ENCODE results near the gene OGFOD2.

OGFOD2 gene

DNA sequence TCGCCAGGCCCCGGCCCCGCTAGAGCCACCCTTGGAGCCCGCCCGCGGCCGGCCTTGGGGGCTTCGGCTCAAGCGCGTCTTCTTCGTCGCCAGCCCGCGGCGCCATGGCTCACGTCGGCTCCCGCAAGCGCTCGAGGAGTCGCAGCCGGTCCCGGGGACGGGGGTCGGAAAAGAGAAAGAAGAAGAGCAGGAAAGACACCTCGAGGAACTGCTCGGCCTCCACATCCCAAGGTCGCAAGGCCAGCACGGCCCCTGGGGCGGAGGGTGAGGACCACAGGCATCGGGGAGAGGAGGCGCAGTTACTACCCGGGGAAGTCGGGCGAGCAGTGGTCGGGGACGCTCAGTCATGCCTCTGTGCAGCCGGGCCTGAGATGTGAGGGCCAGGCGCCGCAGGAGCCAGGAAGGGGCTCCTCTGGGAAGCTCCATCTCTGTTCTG is 6.0 kb downstream of the OGFOD2 start:
- Histone ChIP-seq H3K27me3 (ENCODE audit: insufficient read depth, low read length) (no peaks in the 10 kb centered on the region), H3F3A (ENCODE audit: insufficient read depth, low read length) (0 out of 2 replicates have a peak, but pooled peaks cover 6% of the 10 kb centered on the region), H3K9me3 (ENCODE audit: low read length) (no peaks in the 10 kb centered on the region), H3K27ac (ENCODE audit: low read depth, low read length, poor library complexity, severe bottlenecking) (peak overlapping the region; percentile 69), H2AFZ (ENCODE audit: low read length) (no peak overlapping the region), H3K4me1 (ENCODE audit: insufficient read depth, low read length, severe bottlenecking) (peaks cover 62% of the 10 kb centered on the region), H3K79me2 (ENCODE audit: insufficient read depth, low read length) (no peaks in the 10 kb centered on the region), H3K9me2 (ENCODE audit: low read depth, low read length) (no peaks in the 10 kb centered on the region), H3K4me2 (ENCODE audit: low read length) (peak overlapping the region; percentile 71), H3K4me3 (ENCODE audit: low read depth, low read length, poor library complexity, severe bottlenecking) (peak overlapping the region; percentile 89), H3K36me3 (ENCODE audit: insufficient read depth, low read length) (peaks cover 74% of the 10 kb centered on the region), H4K20me1 (ENCODE audit: insufficient read depth, low read length) (no peaks in the 10 kb centered on the region), H3K9ac (ENCODE audit: low read length) (peak overlapping the region; percentile 89)
- no peak for TF ChIP-seq EZH2 (IDR thresholded peaks at IDR 0.05; ENCODE audit: borderline replicate concordance, low read length)
- TF ChIP-seq, protein P1, sequence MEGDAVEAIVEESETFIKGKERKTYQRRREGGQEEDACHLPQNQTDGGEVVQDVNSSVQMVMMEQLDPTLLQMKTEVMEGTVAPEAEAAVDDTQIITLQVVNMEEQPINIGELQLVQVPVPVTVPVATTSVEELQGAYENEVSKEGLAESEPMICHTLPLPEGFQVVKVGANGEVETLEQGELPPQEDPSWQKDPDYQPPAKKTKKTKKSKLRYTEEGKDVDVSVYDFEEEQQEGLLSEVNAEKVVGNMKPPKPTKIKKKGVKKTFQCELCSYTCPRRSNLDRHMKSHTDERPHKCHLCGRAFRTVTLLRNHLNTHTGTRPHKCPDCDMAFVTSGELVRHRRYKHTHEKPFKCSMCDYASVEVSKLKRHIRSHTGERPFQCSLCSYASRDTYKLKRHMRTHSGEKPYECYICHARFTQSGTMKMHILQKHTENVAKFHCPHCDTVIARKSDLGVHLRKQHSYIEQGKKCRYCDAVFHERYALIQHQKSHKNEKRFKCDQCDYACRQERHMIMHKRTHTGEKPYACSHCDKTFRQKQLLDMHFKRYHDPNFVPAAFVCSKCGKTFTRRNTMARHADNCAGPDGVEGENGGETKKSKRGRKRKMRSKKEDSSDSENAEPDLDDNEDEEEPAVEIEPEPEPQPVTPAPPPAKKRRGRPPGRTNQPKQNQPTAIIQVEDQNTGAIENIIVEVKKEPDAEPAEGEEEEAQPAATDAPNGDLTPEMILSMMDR (IDR thresholded peaks at IDR 0.05; ENCODE audit: low read length), result no peak

DNA sequence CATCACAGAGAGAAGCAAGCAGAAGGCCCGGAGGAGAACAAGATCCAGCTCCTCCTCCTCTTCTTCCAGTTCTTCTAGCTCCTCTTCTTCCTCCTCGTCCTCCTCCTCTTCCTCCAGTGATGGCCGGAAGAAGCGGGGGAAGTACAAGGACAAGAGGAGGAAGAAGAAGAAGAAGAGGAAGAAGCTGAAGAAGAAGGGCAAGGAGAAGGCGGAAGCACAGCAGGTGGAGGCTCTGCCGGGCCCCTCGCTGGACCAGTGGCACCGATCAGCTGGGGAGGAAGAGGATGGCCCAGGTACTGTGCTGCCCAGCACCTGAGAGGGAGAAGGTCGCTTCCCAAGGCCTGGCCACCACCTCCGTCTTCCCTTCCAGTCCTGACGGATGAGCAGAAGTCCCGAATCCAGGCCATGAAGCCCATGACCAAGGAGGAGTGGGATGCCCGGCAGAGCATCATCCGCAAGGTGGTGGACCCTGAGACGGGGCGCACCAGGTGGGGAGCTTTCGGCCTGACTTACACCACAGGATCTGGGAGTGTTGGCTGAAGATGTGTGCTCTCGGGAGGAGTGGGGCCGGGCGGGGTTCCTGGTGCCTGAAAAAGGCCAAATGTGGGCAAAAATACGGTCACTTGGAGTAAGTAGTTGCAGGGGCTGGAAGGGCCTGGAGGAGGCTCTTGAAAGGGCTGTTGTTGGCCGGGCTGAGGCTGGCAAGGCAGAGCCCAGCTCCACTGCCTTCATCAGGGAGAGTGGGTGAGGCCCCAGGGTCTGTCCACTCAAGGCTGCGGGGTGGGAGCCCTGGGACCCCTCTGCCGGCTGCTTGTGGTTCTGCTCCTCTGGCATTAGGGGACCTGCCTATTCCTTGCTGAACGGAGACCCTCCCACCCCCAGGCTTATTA is 6.8 kb downstream of the OGFOD2 start:
- Histone ChIP-seq H3K36me3 (ENCODE audit: insufficient read depth, low read length) (peaks cover 80% of the 10 kb centered on the region), H3K79me2 (ENCODE audit: insufficient read depth, low read length) (no peaks in the 10 kb centered on the region), H3K4me1 (ENCODE audit: insufficient read depth, low read length, severe bottlenecking) (peaks cover 55% of the 10 kb centered on the region), H2AFZ (ENCODE audit: low read length) (no peak overlapping the region), H3K9me3 (ENCODE audit: low read length) (no peaks in the 10 kb centered on the region), H3K4me3 (ENCODE audit: low read depth, low read length, poor library complexity, severe bottlenecking) (peak overlapping the region; percentile 89), H4K20me1 (ENCODE audit: insufficient read depth, low read length) (no peaks in the 10 kb centered on the region), H3K27me3 (ENCODE audit: insufficient read depth, low read length) (no peaks in the 10 kb centered on the region), H3K4me2 (ENCODE audit: low read length) (peak overlapping the region; percentile 71), H3K9ac (ENCODE audit: low read length) (peak overlapping the region; percentile 89), H3F3A (ENCODE audit: insufficient read depth, low read length) (0 out of 2 replicates have a peak, but pooled peaks cover 6% of the 10 kb centered on the region), H3K9me2 (ENCODE audit: low read depth, low read length) (no peaks in the 10 kb centered on the region), H3K27ac (ENCODE audit: low read depth, low read length, poor library complexity, severe bottlenecking) (peak overlapping the region; percentile 69)
- TF ChIP-seq, protein P1 (IDR thresholded peaks at IDR 0.05; ENCODE audit: low read length), result no peak
- TF ChIP-seq EZH2 (IDR thresholded peaks at IDR 0.05; ENCODE audit: borderline replicate concordance, low read length), result no peak

DNA sequence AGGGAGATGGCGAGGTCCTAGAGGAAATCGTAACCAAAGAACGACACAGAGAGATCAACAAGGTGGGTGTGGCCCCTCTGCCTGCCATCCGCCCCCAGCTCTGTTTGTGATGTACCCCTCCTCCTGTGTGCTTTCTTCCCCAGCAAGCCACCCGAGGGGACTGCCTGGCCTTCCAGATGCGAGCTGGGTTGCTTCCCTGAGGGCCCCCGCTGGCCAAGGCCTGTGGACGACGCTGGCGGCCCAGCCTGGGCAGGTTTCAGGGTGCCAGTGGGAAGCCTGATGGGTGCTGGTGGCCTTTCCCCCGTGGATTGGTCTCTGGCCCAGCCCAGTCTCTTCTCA is 7.4 kb downstream of the OGFOD2 start:
- H3F3A ChIP-seq (ENCODE audit: insufficient read depth, low read length), result 0 out of 2 replicates have a peak, but pooled peaks cover 6% of the 10 kb centered on the region
- no peaks in the 10 kb centered on the region for H3K27me3 ChIP-seq (ENCODE audit: insufficient read depth, low read length)
- no peak overlapping the region for H2AFZ ChIP-seq (ENCODE audit: low read length)
- H3K36me3 ChIP-seq (ENCODE audit: insufficient read depth, low read length), result peaks cover 82% of the 10 kb centered on the region
- H3K9me2 ChIP-seq (ENCODE audit: low read depth, low read length), result no peaks in the 10 kb centered on the region
- peak overlapping the region; percentile 71 for H3K4me2 ChIP-seq (ENCODE audit: low read length)
- H3K9me3 ChIP-seq (ENCODE audit: low read length), result no peaks in the 10 kb centered on the region
- H3K9ac ChIP-seq (ENCODE audit: low read length), result peak overlapping the region; percentile 89; the same call in 1 of the 2 replicates
- no peaks in the 10 kb centered on the region for H4K20me1 ChIP-seq (ENCODE audit: insufficient read depth, low read length)
- H3K4me3 ChIP-seq (ENCODE audit: low read depth, low read length, poor library complexity, severe bottlenecking), result peak overlapping the region; percentile 89
- peak overlapping the region; percentile 69 for H3K27ac ChIP-seq (ENCODE audit: low read depth, low read length, poor library complexity, severe bottlenecking)
- H3K4me1 ChIP-seq (ENCODE audit: insufficient read depth, low read length, severe bottlenecking), result peaks cover 54% of the 10 kb centered on the region
- TF ChIP-seq, protein P1 (IDR thresholded peaks at IDR 0.05; ENCODE audit: low read length), result no peak
- no peak for TF ChIP-seq EZH2 (IDR thresholded peaks at IDR 0.05; ENCODE audit: borderline replicate concordance, low read length)
- H3K79me2 ChIP-seq (ENCODE audit: insufficient read depth, low read length), result no peaks in the 10 kb centered on the region
